SJSA1 (cell line): ENCODE measurements around the gene SOX18. TPM values are rescaled to one million over a fixed set of nuclear protein-coding genes. Genes with fewer than 3 reads are reported as not detected.

Source experiments
- DNase-seq, 2 experiments: peaks; one replicate each; pipeline ENCODE4 v3.0.0-alpha.2; 2015 to 2020; ENCODE audit warnings: low spot score in 2 of 2, low read depth in 1 of 2
- H3K27ac ChIP-seq: fragments of 250-450 bp; sonication (Bioruptor Pico); 2 replicates; pipeline ENCODE4 v1.5.1; 2020; ENCODE audit warnings: mild to moderate bottlenecking, moderate library complexity
- H3K27me3 ChIP-seq: fragments of 250-450 bp; sonication (Bioruptor Pico); replicated peaks from 2 replicates; pipeline ENCODE4 v1.5.1; 2020; ENCODE audit warnings: mild to moderate bottlenecking, moderate library complexity
- H3K36me3 ChIP-seq: fragments of 250-450 bp; sonication (Bioruptor Pico); 2 replicates; pipeline ENCODE4 v1.5.1; 2020; ENCODE audit warnings: mild to moderate bottlenecking
- H3K4me1 ChIP-seq: fragments of 250-450 bp; sonication (Bioruptor Pico); replicated peaks from 2 replicates; pipeline ENCODE4 v1.6.1; 2021; ENCODE audit warnings: mild to moderate bottlenecking
- H3K4me3 ChIP-seq: fragments of 250-450 bp; sonication (Bioruptor Pico); 2 replicates; pipeline ENCODE4 v1.5.1; 2020; ENCODE audit warnings: mild to moderate bottlenecking
- H3K9me3 ChIP-seq: fragments of 250-450 bp; sonication (Bioruptor Pico); replicated peaks from 2 replicates; pipeline ENCODE4 v1.5.1; 2020; ENCODE audit warnings: mild to moderate bottlenecking
- total RNA-seq: library from RNA; depleted of rRNA; stranded (reverse); fragments of >200 nt; shearing (Covaris generic); gene quantifications from 2 replicates; pipeline ENCODE4 v1.2.3, GENCODE V29; 2014

Gene SOX18
- total RNA-seq, 1 experiment from 2014 or later: 70.0 TPM

DNA sequence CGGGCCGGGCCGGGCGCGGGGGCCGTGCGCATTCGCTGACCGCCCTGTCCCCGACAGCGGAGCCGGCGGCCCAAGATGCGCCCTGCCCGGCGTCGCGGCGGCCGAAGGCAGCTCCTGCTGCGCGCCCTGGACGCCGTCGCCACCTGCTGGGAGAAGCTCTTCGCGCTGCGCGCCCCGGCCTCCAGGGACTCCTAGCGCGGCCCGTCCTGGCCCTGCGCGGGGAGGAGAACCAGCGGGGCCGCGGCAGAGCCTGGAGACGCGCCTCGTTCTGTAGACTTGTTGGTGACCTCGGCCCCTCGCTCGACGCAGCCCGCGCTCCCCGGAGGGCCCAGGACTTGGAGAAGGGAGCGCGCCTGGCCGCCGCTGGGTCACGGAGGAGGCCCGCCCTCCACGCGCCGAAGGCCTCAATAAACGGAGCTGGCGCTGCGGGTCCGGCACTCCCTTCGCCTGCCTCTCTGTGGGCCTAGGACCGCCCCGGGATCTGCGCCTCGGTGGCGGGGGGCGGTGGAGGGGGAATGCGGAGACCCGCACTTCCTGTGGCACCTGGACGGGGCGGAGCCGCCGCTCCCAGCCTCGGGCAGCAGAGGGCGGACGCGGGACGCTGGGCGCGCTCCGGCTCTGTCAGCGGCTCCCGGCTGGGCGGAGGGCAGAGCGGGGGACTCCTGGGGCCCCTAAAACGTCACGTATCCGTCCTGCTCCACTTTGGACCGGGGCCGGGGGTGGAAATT lies 10.7 kb downstream of the SOX18 start:
- Histone ChIP-seq H3K4me1 (peaks cover 24% of the 10 kb centered on the region), H3K4me3 (peak overlapping the region; percentile 38), H3K27me3 (peaks cover 12% of the 10 kb centered on the region; the same call in 1 of the 2 replicates), H3K36me3 (peaks cover 11% of the 10 kb centered on the region), H3K9me3 (no peaks in the 10 kb centered on the region), H3K27ac (no peak overlapping the region)
- DNase-seq: peak; percentile 77

DNA sequence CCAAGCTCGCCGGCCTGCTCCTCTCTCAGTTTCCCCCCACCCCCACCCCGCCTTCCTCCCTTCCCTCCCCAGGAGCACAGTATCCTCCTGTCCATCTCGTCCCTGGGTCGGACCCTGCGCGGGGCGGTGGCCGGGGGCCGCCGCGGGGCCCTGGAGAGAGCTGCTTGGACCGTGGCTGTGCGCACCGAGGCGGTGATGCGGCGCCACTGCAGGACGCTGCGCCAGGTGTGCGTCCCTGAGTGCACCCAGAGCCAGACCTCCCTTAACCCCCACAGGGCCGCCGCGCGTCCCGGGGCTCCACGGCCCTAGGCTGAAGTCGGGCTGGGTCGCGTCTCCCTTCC lies 11.2 kb downstream of the SOX18 start:
- H3K27me3 ChIP-seq: peaks cover 12% of the 10 kb centered on the region; the same call in 1 of the 2 replicates
- H3K4me3 ChIP-seq: peak overlapping the region; percentile 38
- peaks cover 17% of the 10 kb centered on the region for H3K36me3 ChIP-seq
- no peaks in the 10 kb centered on the region for H3K9me3 ChIP-seq
- H3K27ac ChIP-seq: no peak overlapping the region
- no peak for DNase-seq
- peaks cover 24% of the 10 kb centered on the region for H3K4me1 ChIP-seq

GRCh38 chr20:64037498-64038213 lies 11.8 kb downstream of the SOX18 start:
- H3K9me3 ChIP-seq: no peaks in the 10 kb centered on the region
- peaks cover 24% of the 10 kb centered on the region for H3K4me1 ChIP-seq
- DNase-seq: no peak
- peaks cover 21% of the 10 kb centered on the region for H3K36me3 ChIP-seq
- H3K4me3 ChIP-seq: no peak overlapping the region
- peaks cover 12% of the 10 kb centered on the region; the same call in 1 of the 2 replicates for H3K27me3 ChIP-seq
- no peak overlapping the region for H3K27ac ChIP-seq

GRCh38 chr20:64037199-64037497 lies 12.3 kb downstream of the SOX18 start:
- peaks cover 26% of the 10 kb centered on the region for H3K36me3 ChIP-seq
- H3K9me3 ChIP-seq: no peaks in the 10 kb centered on the region
- DNase-seq: no peak
- peaks cover 9% of the 10 kb centered on the region; the same call in 1 of the 2 replicates for H3K27me3 ChIP-seq
- H3K4me3 ChIP-seq: no peak overlapping the region
- no peak overlapping the region for H3K27ac ChIP-seq
- H3K4me1 ChIP-seq: peaks cover 21% of the 10 kb centered on the region

- Histone ChIP-seq H3K27ac (no peak overlapping the region), H3K36me3 (peaks cover 31% of the 10 kb centered on the region), H3K9me3 (no peaks in the 10 kb centered on the region), H3K4me3 (no peak overlapping the region), H3K27me3 (peaks cover 6% of the 10 kb centered on the region; the same call in 1 of the 2 replicates), H3K4me1 (peaks cover 19% of the 10 kb centered on the region)
- no peak for DNase-seq
These were observed 12.9 kb downstream of the SOX18 start for GRCh38 chr20:64036346-64037198.

DNA sequence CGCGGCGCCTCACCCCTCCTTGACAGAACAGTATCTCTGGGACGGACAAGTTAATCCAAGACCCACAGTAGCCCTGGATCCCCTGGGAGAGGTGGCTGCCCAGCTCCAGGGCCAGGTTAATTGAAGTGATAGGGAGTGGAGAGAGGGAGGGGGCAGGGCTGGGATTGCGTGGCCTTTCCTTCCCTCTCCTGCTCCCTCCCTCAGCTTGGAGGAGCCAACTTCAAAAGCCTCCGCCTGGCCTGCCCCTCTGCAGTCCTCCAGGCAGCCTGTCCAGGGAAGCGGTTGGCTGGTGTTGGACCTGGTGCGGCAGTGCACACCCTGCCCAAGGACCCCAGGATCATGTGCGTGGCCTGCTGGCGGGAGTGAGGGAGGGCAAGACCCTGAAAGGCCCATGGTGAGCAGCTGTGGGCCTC lies 13.5 kb downstream of the SOX18 start, which contains the start of gene C20orf204:
Gene C20orf204 (plus strand): TSS at position 250 of the 413 bp plus-strand sequence. CDS start 142 bp downstream, at position 392.
- Histone ChIP-seq H3K27ac (no peak within 1 kb of the TSS), H3K4me1 (peaks cover 19% of the 10 kb centered on the region), H3K4me3 (no peak within 1 kb of the TSS), H3K9me3 (no peaks in the 10 kb centered on the region), H3K27me3 (peaks cover 6% of the 10 kb centered on the region; the same call in 1 of the 2 replicates), H3K36me3 (peaks cover 35% of the 10 kb centered on the region)
- no peak for DNase-seq

- H3K36me3 ChIP-seq: peaks cover 41% of the 10 kb centered on the region
- H3K9me3 ChIP-seq: no peaks in the 10 kb centered on the region
- H3K27ac ChIP-seq: no peak overlapping the region
- peaks cover 6% of the 10 kb centered on the region; the same call in 1 of the 2 replicates for H3K27me3 ChIP-seq
- no peak overlapping the region for H3K4me3 ChIP-seq
- no peak for DNase-seq
- H3K4me1 ChIP-seq: peaks cover 19% of the 10 kb centered on the region
These were observed 14.1 kb downstream of the SOX18 start for GRCh38 chr20:64035066-64035932.

GRCh38 chr20:64033981-64034493 lies 15.4 kb downstream of the SOX18 start:
- H3K27me3 ChIP-seq: peaks cover 6% of the 10 kb centered on the region; the same call in 1 of the 2 replicates
- no peak for DNase-seq
- H3K4me3 ChIP-seq: no peak overlapping the region
- H3K36me3 ChIP-seq: peaks cover 51% of the 10 kb centered on the region
- H3K27ac ChIP-seq: no peak overlapping the region
- H3K4me1 ChIP-seq: peaks cover 14% of the 10 kb centered on the region
- no peaks in the 10 kb centered on the region for H3K9me3 ChIP-seq

GRCh38 chr20:64032706-64033624 lies 16.5 kb downstream of the SOX18 start:
- no peak overlapping the region for H3K27ac ChIP-seq

GRCh38 chr20:64031822-64032314 lies 17.6 kb downstream of the SOX18 start:
- peaks cover 73% of the 10 kb centered on the region for H3K36me3 ChIP-seq
- H3K27ac ChIP-seq: no peak overlapping the region
- H3K4me1 ChIP-seq: no peaks in the 10 kb centered on the region; the same call in 1 of the 2 replicates
- H3K27me3 ChIP-seq: no peaks in the 10 kb centered on the region
- DNase-seq: no peak
- no peaks in the 10 kb centered on the region for H3K9me3 ChIP-seq
- H3K4me3 ChIP-seq: no peak overlapping the region

More at GRCh38 chr20:64032706-64033624, 16.5 kb downstream of the SOX18 start:
- Histone ChIP-seq H3K36me3 (peaks cover 62% of the 10 kb centered on the region), H3K4me1 (peaks cover 3% of the 10 kb centered on the region), H3K9me3 (no peaks in the 10 kb centered on the region), H3K27me3 (peaks cover 6% of the 10 kb centered on the region; the same call in 1 of the 2 replicates), H3K4me3 (no peak overlapping the region)
- DNase-seq: no peak

- H3K36me3 ChIP-seq: peaks cover 83% of the 10 kb centered on the region
- H3K4me3 ChIP-seq: no peak overlapping the region
- H3K27me3 ChIP-seq: no peaks in the 10 kb centered on the region
- DNase-seq: no peak
- H3K27ac ChIP-seq: no peak overlapping the region
- no peaks in the 10 kb centered on the region; the same call in 1 of the 2 replicates for H3K4me1 ChIP-seq
- no peaks in the 10 kb centered on the region for H3K9me3 ChIP-seq
These were observed 18.9 kb downstream of the SOX18 start for GRCh38 chr20:64030371-64031134.
